Measurements from ENCODE around the gene PPP2R1A. TPM values are rescaled to one million over a fixed set of nuclear protein-coding genes. Genes with fewer than 3 reads are reported as not detected.

PPP2R1A gene
- total RNA-seq, 4 donors from 2014 or later = 179 to 315 (median 227) TPM

- H3K36me3 ChIP-seq = peaks cover 0 to 100% (median 51%) of the 10 kb centered on the region in 4 donors
- DNase-seq = no peak
- no peak for TF ChIP-seq EP300 (IDR thresholded peaks at IDR 0.05; ENCODE audit: low read depth)
- TF ChIP-seq POLR2AphosphoS5 (IDR thresholded peaks at IDR 0.05) = no peak
- TF ChIP-seq CTCF (IDR thresholded peaks at IDR 0.05) = no peak
- TF ChIP-seq POLR2A (IDR thresholded peaks at IDR 0.05) = no peak
- 86 to 99% methylated on average over 2 to 8 of the region's 8 CpGs for WGBS, 2 donors (ENCODE audit: low coverage in 1 of 2)
- no peak overlapping the region for H3K4me3 ChIP-seq
- in situ Hi-C loops (cut with MboI; ENCODE audit: low pct_ligation_motif_present in 1 of 4, low pct_unique_long_range_greater_than_20kb in 1 of 4, low sequenced_read_pairs in 3 of 4) (no loop called here), intact Hi-C loops (cut with DNase I; ENCODE audit: low total_unique reads) (no loop called here)
- H3K27me3 ChIP-seq = no peaks in the 10 kb centered on the region
- no peaks in the 10 kb centered on the region for H3K9me3 ChIP-seq
- H3K4me1 ChIP-seq = no peaks in the 10 kb centered on the region
- no peak overlapping the region for H3K27ac ChIP-seq
These were observed 29.8 kb downstream of the PPP2R1A start for GRCh38 chr19:52219611-52220010.

DNA sequence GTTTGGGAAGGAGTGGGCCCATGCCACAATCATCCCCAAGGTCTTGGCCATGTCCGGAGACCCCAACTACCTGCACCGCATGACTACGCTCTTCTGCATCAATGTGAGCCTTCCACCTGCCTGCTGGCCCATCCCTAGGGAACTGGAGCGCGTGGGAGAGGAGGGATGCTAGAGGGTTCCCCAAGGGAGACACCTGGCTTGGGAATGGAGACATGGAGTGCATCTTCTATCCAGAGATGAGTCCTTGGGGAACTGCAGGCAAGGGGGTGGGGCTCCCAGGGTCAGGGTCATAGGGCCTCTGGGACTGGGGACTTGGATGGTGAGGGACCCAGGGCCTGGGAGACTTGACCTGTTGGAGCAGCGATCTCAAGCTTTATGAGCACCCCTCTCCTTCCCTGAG is 31.2 kb downstream of the PPP2R1A start:
- no peaks in the 10 kb centered on the region for H3K27me3 ChIP-seq
- in situ Hi-C loops (cut with MboI; ENCODE audit: low pct_ligation_motif_present in 1 of 4, low pct_unique_long_range_greater_than_20kb in 1 of 4, low sequenced_read_pairs in 3 of 4) = no loop called here
- WGBS, 2 donors (ENCODE audit: low coverage in 1 of 2) = 98% methylated on average over 6 of the region's 6 CpGs; no CpG with 5 or more reads in 1 of the 2 donors
- no peak for TF ChIP-seq CTCF (IDR thresholded peaks at IDR 0.05)
- no peak for TF ChIP-seq POLR2AphosphoS5 (IDR thresholded peaks at IDR 0.05)
- TF ChIP-seq EP300 (IDR thresholded peaks at IDR 0.05; ENCODE audit: low read depth) = no peak
- no peak for TF ChIP-seq POLR2A (IDR thresholded peaks at IDR 0.05)
- H3K4me3 ChIP-seq = no peak overlapping the region
- no peak overlapping the region for H3K27ac ChIP-seq
- H3K4me1 ChIP-seq = no peaks in the 10 kb centered on the region
- intact Hi-C loops (cut with DNase I; ENCODE audit: low total_unique reads) = no loop called here
- DNase-seq = no peak
- H3K9me3 ChIP-seq = no peaks in the 10 kb centered on the region
- H3K36me3 ChIP-seq = peaks cover 0 to 98% (median 48%) of the 10 kb centered on the region in 4 donors

DNA sequence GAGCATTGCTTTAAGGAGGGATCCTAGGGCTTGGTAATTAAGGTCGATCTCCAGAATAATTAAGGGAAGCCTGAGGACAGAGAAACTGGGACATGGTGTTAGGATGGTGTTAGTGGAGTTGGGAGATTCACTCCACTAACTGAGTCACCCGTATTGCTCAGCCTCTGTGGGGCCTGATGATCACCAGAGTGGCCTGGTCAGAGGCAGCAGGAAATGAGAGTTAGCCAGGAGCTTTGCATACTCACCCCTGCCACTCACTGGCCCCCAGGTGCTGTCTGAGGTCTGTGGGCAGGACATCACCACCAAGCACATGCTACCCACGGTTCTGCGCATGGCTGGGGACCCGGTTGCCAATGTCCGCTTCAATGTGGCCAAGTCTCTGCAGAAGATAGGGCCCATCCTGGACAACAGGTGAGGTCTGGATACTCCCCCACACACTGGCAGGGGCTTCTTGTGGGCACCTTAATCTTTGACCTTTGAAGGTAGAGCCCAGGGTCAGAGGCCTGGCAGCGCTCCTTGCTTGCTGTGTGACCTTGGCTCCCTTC is 32.1 kb downstream of the PPP2R1A start:
- TF ChIP-seq EP300 (IDR thresholded peaks at IDR 0.05; ENCODE audit: low read depth) (no peak), POLR2AphosphoS5 (IDR thresholded peaks at IDR 0.05) (no peak), POLR2A (IDR thresholded peaks at IDR 0.05) (no peak), CTCF (IDR thresholded peaks at IDR 0.05) (no peak)
- Histone ChIP-seq H3K27ac (no peak overlapping the region), H3K36me3 (peaks cover 0 to 98% (median 48%) of the 10 kb centered on the region in 4 donors), H3K27me3 (no peaks in the 10 kb centered on the region), H3K9me3 (no peaks in the 10 kb centered on the region), H3K4me1 (no peaks in the 10 kb centered on the region), H3K4me3 (no peak overlapping the region)
- in situ Hi-C loops (cut with MboI; ENCODE audit: low pct_ligation_motif_present in 1 of 4, low pct_unique_long_range_greater_than_20kb in 1 of 4, low sequenced_read_pairs in 3 of 4) (no loop called here), intact Hi-C loops (cut with DNase I; ENCODE audit: low total_unique reads) (no loop called here)
- WGBS, 2 donors (ENCODE audit: low coverage in 1 of 2) = 83 to 93% methylated on average over 1 to 7 of the region's 7 CpGs
- no peak for DNase-seq

GRCh38 chr19:52224211-52224610 is 34.4 kb downstream of the PPP2R1A start:
- WGBS, 2 donors (ENCODE audit: low coverage in 1 of 2) = 92 to 100% methylated on average over 2 to 5 of the region's 5 CpGs
- in situ Hi-C loops (cut with MboI; ENCODE audit: low pct_ligation_motif_present in 1 of 4, low pct_unique_long_range_greater_than_20kb in 1 of 4, low sequenced_read_pairs in 3 of 4) = no loop called here
- no peaks in the 10 kb centered on the region for H3K27me3 ChIP-seq
- H3K4me1 ChIP-seq = no peaks in the 10 kb centered on the region
- H3K27ac ChIP-seq = no peak overlapping the region
- intact Hi-C loops (cut with DNase I; ENCODE audit: low total_unique reads) = loop anchor here (1.0 kb wide), 1 partner anchor 21 kb away; no protein-coding TSS in a partner anchor
- no peaks in the 10 kb centered on the region for H3K9me3 ChIP-seq
- no peak for TF ChIP-seq EP300 (IDR thresholded peaks at IDR 0.05; ENCODE audit: low read depth)
- TF ChIP-seq POLR2A (IDR thresholded peaks at IDR 0.05) = no peak
- no peak for TF ChIP-seq CTCF (IDR thresholded peaks at IDR 0.05)
- TF ChIP-seq POLR2AphosphoS5 (IDR thresholded peaks at IDR 0.05) = no peak
- no peak overlapping the region for H3K4me3 ChIP-seq
- peaks cover 0 to 88% (median 40%) of the 10 kb centered on the region in 4 donors for H3K36me3 ChIP-seq
- DNase-seq = no peak

Data from transverse colon (tissue), 4 donors.